GM12801 (cell line): ENCODE measurements around the gene LIPT1.

Experiments
- TF ChIP-seq, protein P1 (sequence below): IDR thresholded peaks from one replicate; pipeline ENCODE4 v1.5.1; 2011; ENCODE audit warnings: control low read depth; ENCODE audit not compliant: insufficient read length; ENCODE audit errors: extremely low read depth

LIPT1 gene

DNA sequence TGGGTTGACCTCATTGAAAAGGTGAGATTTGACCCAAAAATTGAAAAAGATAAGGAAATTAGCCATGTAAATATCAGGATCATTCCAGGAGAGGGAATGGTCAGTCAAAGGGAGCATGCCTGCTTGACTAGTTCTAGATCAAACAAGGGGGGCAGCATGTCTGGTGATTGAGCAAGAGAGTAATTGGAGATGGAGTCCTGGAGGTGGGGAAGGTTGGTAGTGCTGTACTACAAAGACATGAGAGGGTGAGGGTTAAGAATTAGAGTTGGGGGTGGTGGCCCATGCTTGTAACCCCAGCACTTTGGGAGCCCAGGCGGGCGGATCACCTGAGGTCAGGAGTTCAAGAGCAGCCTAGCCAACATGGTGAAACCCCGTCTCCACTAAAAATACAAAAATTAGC lies 28.3 kb downstream of the LIPT1 start:
- TF ChIP-seq, protein P1, sequence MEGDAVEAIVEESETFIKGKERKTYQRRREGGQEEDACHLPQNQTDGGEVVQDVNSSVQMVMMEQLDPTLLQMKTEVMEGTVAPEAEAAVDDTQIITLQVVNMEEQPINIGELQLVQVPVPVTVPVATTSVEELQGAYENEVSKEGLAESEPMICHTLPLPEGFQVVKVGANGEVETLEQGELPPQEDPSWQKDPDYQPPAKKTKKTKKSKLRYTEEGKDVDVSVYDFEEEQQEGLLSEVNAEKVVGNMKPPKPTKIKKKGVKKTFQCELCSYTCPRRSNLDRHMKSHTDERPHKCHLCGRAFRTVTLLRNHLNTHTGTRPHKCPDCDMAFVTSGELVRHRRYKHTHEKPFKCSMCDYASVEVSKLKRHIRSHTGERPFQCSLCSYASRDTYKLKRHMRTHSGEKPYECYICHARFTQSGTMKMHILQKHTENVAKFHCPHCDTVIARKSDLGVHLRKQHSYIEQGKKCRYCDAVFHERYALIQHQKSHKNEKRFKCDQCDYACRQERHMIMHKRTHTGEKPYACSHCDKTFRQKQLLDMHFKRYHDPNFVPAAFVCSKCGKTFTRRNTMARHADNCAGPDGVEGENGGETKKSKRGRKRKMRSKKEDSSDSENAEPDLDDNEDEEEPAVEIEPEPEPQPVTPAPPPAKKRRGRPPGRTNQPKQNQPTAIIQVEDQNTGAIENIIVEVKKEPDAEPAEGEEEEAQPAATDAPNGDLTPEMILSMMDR, result no peak

DNA sequence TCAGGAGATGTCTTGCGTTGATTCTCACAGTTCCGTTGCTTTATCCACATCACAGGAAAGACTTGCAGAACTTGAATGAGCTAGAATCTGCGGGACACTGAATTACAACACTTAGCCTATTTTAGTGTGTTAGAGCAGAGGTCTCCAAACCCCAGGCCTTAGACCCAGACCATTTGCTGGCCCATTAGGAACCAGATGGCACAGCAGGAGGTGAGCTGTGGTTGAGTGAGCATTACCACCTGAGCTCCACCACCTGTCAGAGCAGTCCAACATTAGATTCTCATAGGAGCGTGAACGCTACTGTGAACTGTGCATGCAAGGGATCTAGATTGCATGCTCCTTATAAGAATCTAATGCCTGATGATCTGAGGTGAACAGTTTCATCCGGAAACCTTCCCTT lies 30.0 kb downstream of the LIPT1 start:
- TF ChIP-seq, protein P1, result no peak

DNA sequence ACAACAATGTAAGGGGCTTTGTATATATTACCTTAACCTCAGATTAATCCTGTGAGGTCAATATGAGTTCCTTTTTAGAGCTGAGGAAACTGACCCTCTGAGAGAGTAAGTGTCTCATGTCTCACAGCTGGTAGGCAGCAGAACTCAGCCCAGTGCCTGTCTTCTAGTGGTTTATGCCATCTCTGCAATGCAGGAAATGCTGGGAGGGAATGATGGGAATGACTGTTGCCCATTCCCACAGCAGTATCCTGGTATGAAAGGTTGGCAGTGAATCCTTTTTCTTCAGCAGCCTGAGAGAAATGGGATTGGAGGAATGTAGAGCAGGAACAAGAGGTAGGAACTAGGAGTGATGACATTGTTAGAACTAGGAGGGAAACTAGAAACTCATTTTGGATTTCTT lies 32.2 kb downstream of the LIPT1 start:
- TF ChIP-seq, protein P1, result no peak

DNA sequence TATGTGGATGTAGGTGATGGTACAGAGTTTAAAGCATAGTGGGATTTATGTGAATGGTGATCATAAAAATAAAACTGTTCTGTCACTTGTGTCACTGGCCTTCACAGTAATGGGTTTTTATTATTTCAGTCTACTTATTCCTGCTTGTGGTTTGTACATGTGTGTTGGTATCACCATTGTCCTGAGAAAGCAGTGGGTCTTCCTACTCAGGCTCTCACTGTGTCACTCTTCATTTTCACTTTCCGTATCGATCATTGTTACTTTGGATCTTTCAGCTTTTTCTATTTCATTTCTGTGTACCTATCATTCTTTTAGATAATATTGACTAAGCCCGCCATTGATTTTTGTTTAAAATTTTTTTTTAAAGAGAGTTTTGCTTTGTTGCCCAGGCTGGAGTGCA lies 33.6 kb downstream of the LIPT1 start:
- TF ChIP-seq, protein P1, result no peak

DNA sequence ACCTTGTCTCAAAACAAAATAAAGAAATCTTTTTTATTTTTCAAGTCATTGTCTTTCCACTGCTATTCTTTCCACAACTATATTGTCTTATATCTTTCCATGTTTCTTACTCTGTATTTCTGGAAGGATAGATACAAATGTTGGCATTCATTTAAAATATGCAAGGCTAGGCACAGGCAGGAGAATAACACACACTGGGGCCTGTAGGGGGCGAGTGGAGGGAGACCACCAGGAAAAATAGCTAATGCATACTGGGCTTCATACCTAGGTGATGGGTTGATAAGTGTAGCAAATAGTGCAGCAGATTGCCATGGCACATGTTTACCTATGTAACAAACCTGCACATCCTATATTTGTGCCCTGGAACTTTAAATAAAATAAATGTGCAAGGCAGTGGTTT lies 35.8 kb downstream of the LIPT1 start:
- TF ChIP-seq, protein P1, result no peak

DNA sequence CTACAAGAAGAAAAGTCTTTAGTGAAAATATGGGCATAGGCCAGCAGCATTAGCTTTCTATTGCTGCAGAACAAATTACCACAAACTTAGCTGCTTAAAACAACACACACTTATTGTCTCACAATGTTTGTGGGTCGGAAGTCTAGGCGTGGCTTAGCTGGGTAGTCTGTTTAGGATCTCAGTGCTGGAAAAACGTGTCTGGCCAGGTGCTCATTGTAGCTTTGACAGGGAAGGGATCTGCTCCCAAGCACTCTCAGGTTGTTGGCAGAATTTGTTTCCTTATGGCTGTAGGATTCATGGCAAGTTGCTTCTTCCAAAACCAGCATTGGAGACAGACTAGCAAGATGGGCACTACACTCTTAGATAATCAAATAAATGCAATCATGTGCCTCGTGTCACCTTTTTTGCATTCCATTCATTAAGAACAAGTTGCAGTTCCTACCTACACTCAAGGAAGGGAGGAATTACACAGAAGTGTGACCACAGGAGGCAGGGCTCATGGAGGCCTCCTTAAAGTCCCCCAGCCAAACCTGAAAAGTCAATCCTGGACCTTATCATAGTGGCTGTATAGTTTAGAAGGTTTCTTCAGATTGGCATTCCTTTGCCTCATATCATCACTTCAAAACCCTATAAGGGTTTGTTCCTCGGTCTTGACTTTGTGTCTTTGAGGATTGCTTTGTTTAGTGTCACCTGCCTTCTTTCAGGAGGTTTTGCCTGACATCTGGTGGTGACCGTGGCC lies 43.5 kb downstream of the LIPT1 start:
- TF ChIP-seq, protein P1, result no peak

DNA sequence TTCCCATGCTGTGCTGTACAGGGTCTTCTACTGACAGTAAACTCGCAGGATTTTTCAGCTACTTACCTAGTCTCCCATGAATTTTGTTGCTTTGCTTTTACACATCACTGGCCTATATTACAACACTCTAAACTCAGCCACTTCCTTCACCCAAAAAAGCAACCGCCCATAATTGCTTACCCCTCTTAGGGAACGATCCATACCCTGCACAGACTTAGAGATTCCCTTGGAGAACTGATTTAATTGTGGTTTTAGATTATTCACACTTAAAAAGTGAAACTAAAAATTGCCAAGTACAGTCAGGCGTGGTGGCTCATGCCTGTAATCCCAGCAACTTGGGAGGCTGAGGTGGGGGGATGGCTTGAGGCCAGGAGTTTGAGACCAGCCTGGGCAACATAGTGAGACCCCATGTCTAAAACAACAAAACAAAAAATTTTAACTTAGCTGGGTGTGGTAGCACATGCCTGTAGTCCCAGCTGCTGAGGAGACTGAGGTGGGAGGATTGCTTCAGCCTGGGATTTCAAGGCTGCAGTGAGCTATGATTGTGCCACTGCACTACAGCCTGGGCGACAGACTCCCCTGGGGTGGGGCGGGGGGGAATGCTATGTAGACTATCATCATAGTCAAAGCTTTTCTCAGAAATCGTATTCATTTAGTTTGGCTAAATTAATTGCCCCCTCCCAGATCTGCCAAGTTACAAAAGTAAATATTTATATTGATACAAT lies 45.5 kb downstream of the LIPT1 start:
- TF ChIP-seq, protein P1, result no peak
